ENCODE measurements around the gene NKTR. TPM values are rescaled to one million over a fixed set of nuclear protein-coding genes. Genes with fewer than 3 reads are reported as not detected.
"Not testable (repeated sequence)": the region's sequence is repeated elsewhere in the genome, so short reads cannot be mapped to it uniquely, and the experiment has no call there.

Gene NKTR
- total RNA-seq (291 TPM), polyA plus RNA-seq (10 to 100 TPM in 3 of 4 donors, 1 to 10 TPM in 1; 9.7 to 17.1 (median 10.9) TPM)

DNA sequence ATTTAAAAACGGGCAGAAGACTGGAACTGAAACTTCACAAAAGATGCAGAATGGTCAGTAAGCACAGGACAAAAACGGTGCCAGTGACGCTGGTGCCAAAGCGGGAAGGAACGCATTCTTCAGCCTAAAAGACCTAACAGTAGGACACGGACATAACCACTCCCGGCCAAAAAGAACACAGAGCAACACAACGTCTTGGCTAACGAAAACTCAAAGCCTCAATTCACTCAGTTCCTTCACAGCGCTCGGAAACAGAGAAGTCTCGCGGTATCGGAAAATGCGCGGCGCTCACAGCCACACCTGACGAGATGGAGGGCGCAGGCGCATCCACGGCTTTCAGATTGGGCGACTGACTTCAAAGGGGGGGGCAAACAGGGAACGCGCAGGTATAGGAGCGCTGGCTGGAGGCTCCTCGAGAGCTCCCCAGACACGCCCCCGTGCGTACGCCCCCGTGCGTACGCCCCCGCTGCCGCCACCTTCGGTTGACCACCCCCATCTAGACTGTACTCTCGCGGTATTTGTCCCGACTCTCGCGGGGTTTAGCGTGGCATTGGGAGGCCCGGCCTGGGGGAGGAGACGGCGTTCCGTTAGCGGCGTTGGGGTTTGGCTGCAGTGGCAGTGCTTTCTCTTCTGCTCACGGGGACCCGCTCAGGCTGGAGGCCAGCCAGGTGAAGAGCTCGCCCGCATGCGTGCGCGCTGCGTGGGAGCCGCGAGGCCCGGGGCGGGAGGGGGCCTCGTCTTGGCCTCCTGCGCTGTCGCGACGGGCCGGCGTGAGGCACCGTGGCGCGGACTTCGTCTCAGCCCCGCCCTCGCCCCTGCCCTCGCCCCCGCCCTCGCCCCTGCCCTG, at the start of gene NKTR:
NKTR (plus strand) TSS at position 576 of the 847 bp plus-strand sequence. CDS start 321 bp downstream, outside the sequence.
- DNase-seq (peak; percentile 99 to 100 (median 99)), ATAC-seq (ENCODE audit: low read depth in 2 of 2) (peak; percentile 90 to 95)
- Histone ChIP-seq H3K27me3 (ENCODE audit: control insufficient read depth, insufficient read depth, low read length) (no peaks in the 10 kb centered on the region), H3K36me3 (ENCODE audit: control insufficient read depth, insufficient read depth, low read length) (peaks cover 14% of the 10 kb centered on the region), H3K4me3 (ENCODE audit: low read depth, low read length) (peak within 1 kb of the TSS; percentile 99), H3K4me1 (ENCODE audit: control insufficient read depth, insufficient read depth, low read length, poor library complexity, severe bottlenecking) (peaks cover 35% of the 10 kb centered on the region), H3K27ac (ENCODE audit: insufficient read depth, low read length, poor library complexity, severe bottlenecking) (peak within 1 kb of the TSS; percentile 94), H3K9me3 (ENCODE audit: control insufficient read depth in 2 of 2, low read length in 2 of 2) (peaks cover 3 to 11% of the 10 kb centered on the region in 2 experiments)
- H3K36me3 Mint-ChIP-seq = peaks cover 19% of the 10 kb centered on the region
- H3K4me3 Mint-ChIP-seq = peak within 1 kb of the TSS; percentile 93 to 99 (median 94)
- H3K4me1 Mint-ChIP-seq = peaks cover 15 to 49% (median 38%) of the 10 kb centered on the region in 4 donors
- H3K9me3 Mint-ChIP-seq = peaks cover 0 to 6% (median 0%) of the 10 kb centered on the region in 7 donors
- peak within 1 kb of the TSS; percentile 95 to 96 (median 95) for H3K27ac Mint-ChIP-seq
- no peaks in the 10 kb centered on the region for H3K27me3 Mint-ChIP-seq

DNA sequence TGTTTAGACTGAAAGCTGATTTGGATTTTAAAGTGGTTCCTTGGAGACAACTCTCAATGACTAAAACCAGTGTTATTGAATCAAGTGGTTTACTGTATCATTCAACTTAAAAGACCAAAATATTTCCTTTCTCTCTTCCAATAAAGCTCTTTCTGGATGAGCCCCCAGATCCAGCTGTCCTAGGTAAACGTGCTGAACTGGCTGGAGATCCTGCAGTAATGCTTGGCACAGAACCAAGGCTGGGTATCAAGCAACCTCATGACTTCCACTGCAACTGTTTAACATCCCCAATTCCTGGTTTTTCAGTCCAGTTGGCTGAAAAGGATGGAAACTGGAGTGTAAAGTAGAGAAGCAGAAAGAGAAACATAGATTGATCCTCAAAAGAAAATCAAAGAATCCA, 47.7 kb upstream of the NKTR start:
- peak overlapping the region in 1 of 3 donors; percentile 15 for H3K27ac Mint-ChIP-seq
- H3K4me3 Mint-ChIP-seq = peak overlapping the region in 1 of 4 donors; percentile 20
- Histone ChIP-seq H3K36me3 (ENCODE audit: control insufficient read depth, insufficient read depth, low read length) (peaks cover 42% of the 10 kb centered on the region), H3K27ac (ENCODE audit: insufficient read depth, low read length, poor library complexity, severe bottlenecking) (no peak overlapping the region), H3K4me1 (ENCODE audit: control insufficient read depth, insufficient read depth, low read length, poor library complexity, severe bottlenecking) (peaks cover 29% of the 10 kb centered on the region), H3K27me3 (ENCODE audit: control insufficient read depth, insufficient read depth, low read length) (no peaks in the 10 kb centered on the region), H3K4me3 (ENCODE audit: low read depth, low read length) (no peak overlapping the region), H3K9me3 (ENCODE audit: control insufficient read depth in 2 of 2, low read length in 2 of 2) (no peaks in the 10 kb centered on the region)
- no peaks in the 10 kb centered on the region for H3K27me3 Mint-ChIP-seq
- H3K36me3 Mint-ChIP-seq = peaks cover 43% of the 10 kb centered on the region
- ATAC-seq (ENCODE audit: low read depth in 2 of 2) = no peak
- H3K9me3 Mint-ChIP-seq = no peaks in the 10 kb centered on the region
- no peak for DNase-seq
- peaks cover 14 to 33% (median 23%) of the 10 kb centered on the region in 4 donors for H3K4me1 Mint-ChIP-seq

DNA sequence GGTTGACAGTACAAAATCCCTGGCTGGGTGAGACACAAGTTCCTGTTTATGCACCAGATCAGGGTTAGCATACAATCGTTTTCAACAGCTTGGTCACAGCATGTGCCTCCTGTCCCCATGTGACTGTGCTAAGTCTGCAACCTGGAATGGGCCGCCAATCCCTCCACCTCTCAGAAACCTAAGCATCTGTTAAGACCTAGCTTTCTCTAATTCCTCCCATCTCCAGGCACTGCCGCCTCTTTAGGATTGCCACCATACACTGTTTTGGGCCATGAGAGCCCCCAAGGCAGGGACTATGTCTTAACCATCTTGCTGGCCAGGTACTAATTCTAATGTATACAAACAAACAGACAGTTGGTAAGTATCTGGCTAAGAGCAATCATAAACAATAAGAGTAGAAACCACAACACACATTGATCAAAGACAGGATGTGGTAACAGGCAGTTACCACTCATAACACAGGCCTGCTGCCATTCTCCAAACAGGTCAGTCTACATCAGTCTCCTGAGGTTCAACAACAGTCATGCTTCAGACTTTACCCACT, 44.3 kb upstream of the NKTR start:
- Histone ChIP-seq H3K36me3 (ENCODE audit: control insufficient read depth, insufficient read depth, low read length) (peaks cover 43% of the 10 kb centered on the region), H3K27me3 (ENCODE audit: control insufficient read depth, insufficient read depth, low read length) (no peaks in the 10 kb centered on the region), H3K4me3 (ENCODE audit: low read depth, low read length) (peak overlapping the region; percentile 49), H3K9me3 (ENCODE audit: control insufficient read depth in 2 of 2, low read length in 2 of 2) (no peaks in the 10 kb centered on the region), H3K27ac (ENCODE audit: insufficient read depth, low read length, poor library complexity, severe bottlenecking) (peak overlapping the region; percentile 70), H3K4me1 (ENCODE audit: control insufficient read depth, insufficient read depth, low read length, poor library complexity, severe bottlenecking) (peaks cover 29% of the 10 kb centered on the region)
- Mint-ChIP-seq H3K4me3 (peak overlapping the region; percentile 55 to 81 (median 70)), H3K27me3 (no peaks in the 10 kb centered on the region), H3K36me3 (peaks cover 46% of the 10 kb centered on the region), H3K4me1 (peaks cover 11 to 37% (median 26%) of the 10 kb centered on the region in 4 donors), H3K27ac (peak overlapping the region; percentile 77 to 99 (median 95)), H3K9me3 (no peaks in the 10 kb centered on the region)
- DNase-seq (peak; percentile 13 to 88 (median 74)), ATAC-seq (ENCODE audit: low read depth in 2 of 2) (peak; percentile 88 to 92)

DNA sequence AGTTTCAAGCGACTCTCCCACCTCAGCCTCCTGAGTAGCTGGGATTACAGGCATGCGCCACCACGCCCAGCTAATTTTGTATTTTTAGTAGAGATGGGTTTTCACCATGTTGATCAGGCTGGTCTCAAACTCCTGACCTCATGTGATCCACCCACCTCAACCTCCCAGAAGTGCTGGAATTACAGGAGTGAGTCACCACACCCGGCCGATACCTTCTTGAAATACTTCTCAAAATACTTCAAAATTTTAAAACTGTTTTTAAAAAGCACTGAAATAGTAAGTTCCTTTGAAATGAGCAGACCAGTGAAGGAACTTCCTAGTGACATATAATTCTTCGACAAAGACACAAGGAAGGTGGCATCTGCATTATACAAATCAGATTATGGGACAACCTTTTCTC, 43.7 kb upstream of the NKTR start:
- peaks cover 11 to 37% (median 26%) of the 10 kb centered on the region in 4 donors for H3K4me1 Mint-ChIP-seq
- H3K4me3 Mint-ChIP-seq = peak overlapping the region in 3 of 4 donors; percentile 67 to 81 (median 74)
- Histone ChIP-seq H3K36me3 (ENCODE audit: control insufficient read depth, insufficient read depth, low read length) (peaks cover 45% of the 10 kb centered on the region), H3K27ac (ENCODE audit: insufficient read depth, low read length, poor library complexity, severe bottlenecking) (peak overlapping the region; percentile 70), H3K4me1 (ENCODE audit: control insufficient read depth, insufficient read depth, low read length, poor library complexity, severe bottlenecking) (peaks cover 29% of the 10 kb centered on the region)
- not testable (repeated sequence) for H3K27me3 Mint-ChIP-seq; DNase-seq; ATAC-seq (ENCODE audit: low read depth in 2 of 2); H3K9me3 ChIP-seq (ENCODE audit: control insufficient read depth in 2 of 2, low read length in 2 of 2); H3K9me3 Mint-ChIP-seq; H3K4me3 ChIP-seq (ENCODE audit: low read depth, low read length); H3K27me3 ChIP-seq (ENCODE audit: control insufficient read depth, insufficient read depth, low read length)
- H3K36me3 Mint-ChIP-seq = peaks cover 45% of the 10 kb centered on the region
- H3K27ac Mint-ChIP-seq = peak overlapping the region; percentile 77 to 99 (median 95)

GRCh38 chr3:42557854-42558253, 42.6 kb upstream of the NKTR start:
- Mint-ChIP-seq H3K4me3 (peak overlapping the region in 1 of 4 donors; percentile 46), H3K27me3 (no peaks in the 10 kb centered on the region), H3K27ac (peak overlapping the region; percentile 36 to 77 (median 45)), H3K36me3 (peaks cover 49% of the 10 kb centered on the region), H3K4me1 (peaks cover 11 to 39% (median 26%) of the 10 kb centered on the region in 4 donors), H3K9me3 (no peaks in the 10 kb centered on the region)
- H3K27me3 ChIP-seq (ENCODE audit: control insufficient read depth, insufficient read depth, low read length) = no peaks in the 10 kb centered on the region
- peaks cover 46% of the 10 kb centered on the region for H3K36me3 ChIP-seq (ENCODE audit: control insufficient read depth, insufficient read depth, low read length)
- no peaks in the 10 kb centered on the region for H3K9me3 ChIP-seq (ENCODE audit: control insufficient read depth in 2 of 2, low read length in 2 of 2)
- no peak overlapping the region for H3K27ac ChIP-seq (ENCODE audit: insufficient read depth, low read length, poor library complexity, severe bottlenecking)
- no peak overlapping the region for H3K4me3 ChIP-seq (ENCODE audit: low read depth, low read length)
- peaks cover 29% of the 10 kb centered on the region for H3K4me1 ChIP-seq (ENCODE audit: control insufficient read depth, insufficient read depth, low read length, poor library complexity, severe bottlenecking)
- DNase-seq (peak in 2 of 3 donors; percentile 52 to 53), ATAC-seq (ENCODE audit: low read depth in 2 of 2) (no peak)

DNA sequence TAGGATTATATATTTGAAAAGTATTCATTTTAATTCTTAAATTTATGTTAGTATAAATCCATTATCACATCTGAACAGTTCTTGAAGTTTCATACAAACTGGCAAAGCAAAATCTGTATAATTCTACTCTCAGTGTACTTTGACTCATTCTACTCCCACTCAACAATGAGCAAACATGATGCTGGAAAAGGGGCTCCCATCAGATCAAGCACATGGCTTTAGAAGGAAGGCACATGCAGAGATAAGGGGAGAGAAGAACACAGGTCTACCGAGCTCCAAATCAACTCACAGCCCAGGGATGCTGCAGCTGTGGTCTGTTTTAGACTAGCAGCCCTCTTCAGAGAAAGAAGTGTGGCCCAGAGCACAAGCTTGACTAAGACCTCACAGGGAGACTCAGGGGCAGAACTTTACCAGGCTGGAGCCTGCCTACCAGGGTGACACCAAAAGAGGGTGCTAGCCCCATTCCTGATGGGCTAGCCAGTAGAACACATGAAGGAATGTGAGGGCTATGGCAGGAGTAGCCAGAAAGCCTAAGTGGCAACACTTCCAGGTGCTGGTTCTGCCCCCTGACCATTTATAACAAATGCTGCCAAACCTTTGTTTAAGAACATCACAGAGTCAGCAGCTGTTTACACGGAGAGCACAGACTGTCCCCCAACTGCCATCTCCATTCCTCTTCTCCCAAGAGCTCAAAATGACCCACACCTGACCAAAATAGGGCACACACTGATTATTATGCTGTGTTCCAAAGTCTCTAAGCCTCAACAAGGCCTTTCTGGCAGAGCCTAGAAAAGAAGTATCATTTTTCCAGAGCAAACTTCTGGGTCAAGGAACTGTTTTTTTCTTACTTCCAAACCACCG, 38.2 kb upstream of the NKTR start:
- peaks cover 70% of the 10 kb centered on the region for H3K36me3 ChIP-seq (ENCODE audit: control insufficient read depth, insufficient read depth, low read length)
- no peaks in the 10 kb centered on the region for H3K27me3 Mint-ChIP-seq

DNA sequence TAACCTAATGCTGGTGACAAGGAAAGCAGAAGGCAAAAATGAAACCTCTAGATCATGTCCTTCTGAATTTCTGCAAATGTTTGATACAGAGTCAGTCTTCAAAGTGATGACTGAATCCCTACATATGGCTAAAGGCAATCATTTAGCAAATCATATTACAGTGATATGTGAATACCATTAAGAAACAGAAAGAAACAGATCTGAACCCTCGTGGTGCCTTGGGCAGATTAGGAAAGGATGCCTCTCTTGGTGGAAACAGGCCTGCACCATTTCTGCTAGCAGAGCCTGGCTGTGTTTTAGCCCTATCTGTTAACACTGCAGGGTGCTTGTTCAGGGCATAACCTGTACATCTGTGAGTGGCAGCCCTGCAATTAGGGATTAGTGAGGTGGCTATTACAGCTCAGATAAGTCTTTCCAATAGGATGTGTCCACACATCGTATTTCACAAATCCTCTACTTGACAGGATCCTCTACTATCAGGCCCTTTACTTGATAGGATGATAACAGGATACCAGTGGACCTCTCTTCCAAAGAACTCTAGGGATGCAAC, 30.8 kb upstream of the NKTR start:
- Histone ChIP-seq H3K4me1 (ENCODE audit: control insufficient read depth, insufficient read depth, low read length, poor library complexity, severe bottlenecking) (no peaks in the 10 kb centered on the region), H3K27ac (ENCODE audit: insufficient read depth, low read length, poor library complexity, severe bottlenecking) (no peak overlapping the region), H3K9me3 (ENCODE audit: control insufficient read depth in 2 of 2, low read length in 2 of 2) (peaks cover 4 to 8% of the 10 kb centered on the region in 2 experiments), H3K27me3 (ENCODE audit: control insufficient read depth, insufficient read depth, low read length) (no peaks in the 10 kb centered on the region), H3K36me3 (ENCODE audit: control insufficient read depth, insufficient read depth, low read length) (peaks cover 51% of the 10 kb centered on the region), H3K4me3 (ENCODE audit: low read depth, low read length) (no peak overlapping the region)
- ATAC-seq (ENCODE audit: low read depth in 2 of 2) (no peak), DNase-seq (no peak)
- Mint-ChIP-seq H3K4me1 (peaks cover 12 to 37% (median 19%) of the 10 kb centered on the region in 4 donors), H3K27ac (peak overlapping the region in 1 of 3 donors; percentile 23), H3K4me3 (no peak overlapping the region), H3K27me3 (no peaks in the 10 kb centered on the region), H3K36me3 (peaks cover 49% of the 10 kb centered on the region), H3K9me3 (peaks cover 0 to 10% (median 3%) of the 10 kb centered on the region in 7 donors)

More for the DNA sequence above, 38.2 kb upstream of the NKTR start:
- no peak for ATAC-seq (ENCODE audit: low read depth in 2 of 2)
- H3K4me1 ChIP-seq (ENCODE audit: control insufficient read depth, insufficient read depth, low read length, poor library complexity, severe bottlenecking) = peaks cover 4% of the 10 kb centered on the region
- H3K27me3 ChIP-seq (ENCODE audit: control insufficient read depth, insufficient read depth, low read length) = no peaks in the 10 kb centered on the region
- no peak overlapping the region for H3K27ac Mint-ChIP-seq
- H3K27ac ChIP-seq (ENCODE audit: insufficient read depth, low read length, poor library complexity, severe bottlenecking) = no peak overlapping the region
- H3K4me3 Mint-ChIP-seq = no peak overlapping the region
- H3K4me3 ChIP-seq (ENCODE audit: low read depth, low read length) = no peak overlapping the region
- no peaks in the 10 kb centered on the region for H3K9me3 Mint-ChIP-seq
- no peaks in the 10 kb centered on the region for H3K9me3 ChIP-seq (ENCODE audit: control insufficient read depth in 2 of 2, low read length in 2 of 2)
- peaks cover 51% of the 10 kb centered on the region for H3K36me3 Mint-ChIP-seq
- H3K4me1 Mint-ChIP-seq = peaks cover 7 to 20% (median 16%) of the 10 kb centered on the region in 4 donors
- no peak for DNase-seq

All from CD4-positive, CD25-positive, alpha-beta regulatory T cell (primary cell).